A549 treated with Hydrocortisone at 1 μM for 4 hours (cell line): ENCODE data around the gene HIGD2A. TPM values are rescaled to one million over a fixed set of nuclear protein-coding genes. Genes with fewer than 3 reads are reported as not detected.

ENCODE experiments used
- total RNA-seq: library from RNA; stranded (reverse); fragments of 200-300 nt; extraction: Qiagen RNA extraction; gene quantifications from 5 replicates; pipeline ENCODE4 v1.2.3, GENCODE V29; 2022

HIGD2A gene
- total RNA-seq = 232 to 276 TPM (median 253 TPM) in 5 replicates

GRCh38 chr5:176388444-176389134 is at the start of gene HIGD2A, which contains the start of gene NOP16:
HIGD2A (plus strand) TSS chr5:176388751; CDS start chr5:176388820, 69 bp downstream.
NOP16 (minus strand) TSS chr5:176388598; CDS start chr5:176388539, 59 bp downstream.

GRCh38 chr5:176361437-176362232 is 26.9 kb upstream of the HIGD2A start, which contains the start of gene KIAA1191:
KIAA1191 (minus strand) TSS chr5:176361764; CDS start chr5:176359508, 2,256 bp downstream.

GRCh38 chr5:176365351-176366231 is 23.0 kb upstream of the HIGD2A start, which contains the start of gene ARL10:
ARL10 (plus strand) TSS chr5:176365487; CDS start chr5:176365564, 77 bp downstream.

GRCh38 chr5:176415952-176416924 is 27.7 kb downstream of the HIGD2A start, which contains the start of gene CLTB:
CLTB (minus strand) TSS chr5:176416539; CDS start chr5:176416363, 176 bp downstream.

Other genes with a start within 250 kb of the HIGD2A start
- gene SIMC1, start 150.3 kb upstream of the HIGD2A start, total RNA-seq = 11.4 to 18.0 TPM (median 14.6 TPM) in 5 replicates
- 69.8 to 102 TPM (median 81.8 TPM) in 5 replicates for gene KIAA1191, start 27.0 kb upstream of the HIGD2A start, total RNA-seq
- gene ARL10, start 23.3 kb upstream of the HIGD2A start, total RNA-seq = 0.36 to 0.86 TPM (median 0.39 TPM) in 5 replicates
- gene NOP16, start 153 bp upstream of the HIGD2A start, total RNA-seq = 122 to 133 TPM (median 127 TPM) in 5 replicates
- 101 to 162 TPM (median 153 TPM) in 5 replicates for gene CLTB, start 27.8 kb downstream of the HIGD2A start, total RNA-seq
- gene FAF2, start 59.6 kb downstream of the HIGD2A start, total RNA-seq = 45.4 to 58.4 TPM (median 46.0 TPM) in 5 replicates
- gene RNF44, start 148.7 kb downstream of the HIGD2A start, total RNA-seq = 29.9 to 37.2 TPM (median 32.5 TPM) in 5 replicates
- gene CDHR2, start 160.6 kb downstream of the HIGD2A start, total RNA-seq = 0.10 to 0.17 TPM (median 0.12 TPM) in 4 of 5 replicates, not detected in the other
- gene GPRIN1, start 221.4 kb downstream of the HIGD2A start, total RNA-seq = 7.3 to 9.6 TPM (median 9.1 TPM) in 5 replicates
- 0.89 to 1.5 TPM (median 1.3 TPM) in 5 replicates for gene SNCB, start 241.8 kb downstream of the HIGD2A start, total RNA-seq
- not detected in 5 replicates for gene EIF4E1B, start 241.9 kb downstream of the HIGD2A start, total RNA-seq